Osteoblast (primary cell): ENCODE measurements around the gene ITSN2. TPM values are rescaled to one million over a fixed set of nuclear protein-coding genes. Genes with fewer than 3 reads are reported as not detected.

Experiments
- DNase-seq: peaks from one replicate; pipeline ENCODE4 v3.0.0; 2011; ENCODE audit warnings: low spot score, mixed read lengths; ENCODE audit not compliant: insufficient read length; ENCODE audit errors: missing footprints
- H2AFZ ChIP-seq: 2 replicates; pipeline ENCODE4 v1.6.0; 2011; ENCODE audit warnings: mild to moderate bottlenecking, low read length
- H3K27ac ChIP-seq: 2 replicates; pipeline ENCODE4 v1.5.1; 2011; ENCODE audit warnings: mild to moderate bottlenecking, low read depth, low read length, moderate library complexity
- H3K27me3 ChIP-seq: 2 replicates; pipeline ENCODE4 v1.6.0; 2012; ENCODE audit warnings: mild to moderate bottlenecking, control low read depth, inconsistent platforms, low read length, moderate library complexity; ENCODE audit not compliant: insufficient read depth
- H3K36me3 ChIP-seq: 2 replicates; pipeline ENCODE4 v1.5.1; 2011; ENCODE audit warnings: mild to moderate bottlenecking, low read length, control low read depth, moderate library complexity; ENCODE audit not compliant: insufficient read depth
- H3K4me1 ChIP-seq: 2 replicates; pipeline ENCODE4 v1.5.1; 2011; ENCODE audit warnings: mild to moderate bottlenecking, low read length, control low read depth, moderate library complexity; ENCODE audit not compliant: insufficient read depth
- H3K4me2 ChIP-seq: 2 replicates; pipeline ENCODE4 v1.6.0; 2011; ENCODE audit warnings: mild to moderate bottlenecking, low read length; ENCODE audit not compliant: insufficient read depth
- H3K4me3 ChIP-seq: fragments of 200-600 bp; sonication (generic); 3 replicates; pipeline ENCODE4 v1.5.1; 2012; ENCODE audit warnings: mild to moderate bottlenecking, low read length, inconsistent platforms; ENCODE audit not compliant: insufficient read depth
- H3K79me2 ChIP-seq: 2 replicates; pipeline ENCODE4 v1.6.0; 2012; ENCODE audit warnings: mild to moderate bottlenecking, low read length, control low read depth, inconsistent platforms; ENCODE audit not compliant: insufficient read depth
- H3K9me3 ChIP-seq: 2 replicates; pipeline ENCODE4 v1.5.1; 2011; ENCODE audit warnings: low read depth, low read length, control low read depth
- H4K20me1 ChIP-seq: 2 replicates; pipeline ENCODE4 v1.6.0; 2012; ENCODE audit warnings: mild to moderate bottlenecking, low read length, control low read depth; ENCODE audit not compliant: insufficient read depth
- CTCF ChIP-seq: IDR thresholded peaks from 2 replicates; pipeline ENCODE4 v1.5.1; 2011; ENCODE audit warnings: mild to moderate bottlenecking, low read depth, low read length, moderate library complexity; ENCODE audit errors: extremely low read depth
- total RNA-seq: library from RNA; depleted of rRNA; stranded (reverse); fragments of >200 nt; gene quantifications from 2 replicates; pipeline ENCODE4 v1.2.3, GENCODE V29; 2012

Gene ITSN2
- total RNA-seq, 1 donor, result 33.7 TPM

- TF ChIP-seq CTCF, result no peak
- no peaks in the 10 kb centered on the region for H3K79me2 ChIP-seq
- H3K27ac ChIP-seq, result no peak overlapping the region
- peaks cover 21% of the 10 kb centered on the region for H3K27me3 ChIP-seq
- H3K4me3 ChIP-seq, result no peak overlapping the region
- no peak for DNase-seq
- H2AFZ ChIP-seq, result no peak overlapping the region
- H3K9me3 ChIP-seq, result no peaks in the 10 kb centered on the region
- H3K4me2 ChIP-seq, result no peak overlapping the region
- no peaks in the 10 kb centered on the region for H3K36me3 ChIP-seq
- no peaks in the 10 kb centered on the region for H3K4me1 ChIP-seq
- H4K20me1 ChIP-seq, result no peaks in the 10 kb centered on the region
These were observed 43.5 kb upstream of the ITSN2 start for GRCh38 chr2:24403832-24404212.

GRCh38 chr2:24403168-24403831 is 43.0 kb upstream of the ITSN2 start:
- no peak for TF ChIP-seq CTCF
- no peak overlapping the region for H3K4me2 ChIP-seq
- no peak overlapping the region for H3K27ac ChIP-seq
- no peaks in the 10 kb centered on the region for H3K79me2 ChIP-seq
- DNase-seq, result no peak
- no peak overlapping the region for H2AFZ ChIP-seq
- no peaks in the 10 kb centered on the region for H3K4me1 ChIP-seq
- H4K20me1 ChIP-seq, result no peaks in the 10 kb centered on the region
- no peaks in the 10 kb centered on the region for H3K9me3 ChIP-seq
- H3K36me3 ChIP-seq, result no peaks in the 10 kb centered on the region
- no peak overlapping the region for H3K4me3 ChIP-seq
- H3K27me3 ChIP-seq, result peaks cover 21% of the 10 kb centered on the region

GRCh38 chr2:24402242-24403097 is 42.1 kb upstream of the ITSN2 start:
- Histone ChIP-seq H3K27ac (no peak overlapping the region), H3K4me1 (no peaks in the 10 kb centered on the region), H2AFZ (peak overlapping the region; percentile 74), H3K4me3 (peak overlapping the region; percentile 60), H3K79me2 (no peaks in the 10 kb centered on the region), H3K27me3 (peaks cover 21% of the 10 kb centered on the region), H3K9me3 (no peaks in the 10 kb centered on the region), H3K36me3 (no peaks in the 10 kb centered on the region), H4K20me1 (no peaks in the 10 kb centered on the region), H3K4me2 (peak overlapping the region; percentile 78)
- no peak for DNase-seq
- TF ChIP-seq CTCF, result no peak
